Measurements from ENCODE around the gene NTRK3. TPM values are rescaled to one million over a fixed set of nuclear protein-coding genes. Genes with fewer than 3 reads are reported as not detected.

The NTRK3 gene
- total and polyA plus RNA-seq, 2 of the 8 experiments (the other 6 are each of a cell fraction or from before 2014, with no cell fraction given), result 4.5 to 6.8 TPM

DNA sequence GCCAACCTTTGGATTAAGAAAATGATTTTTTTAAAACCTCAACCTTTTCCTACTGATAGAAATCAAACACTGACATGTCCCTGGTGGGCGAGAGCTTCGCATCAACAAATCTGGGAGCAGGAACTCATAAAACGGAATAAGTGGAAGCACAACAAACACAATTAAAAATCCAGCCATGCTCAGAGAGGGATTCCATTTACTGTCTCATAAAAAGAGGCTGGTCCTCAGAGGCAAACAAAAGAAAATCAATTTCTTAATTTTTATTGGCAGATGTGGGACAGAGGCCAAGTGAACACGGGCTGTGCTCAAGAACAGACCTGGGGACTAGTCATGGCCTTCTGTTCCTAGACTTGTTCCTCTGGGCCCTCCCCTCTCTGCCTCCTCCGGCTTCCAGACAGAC lies 214.5 kb downstream of the NTRK3 start:
- H3K4me2 ChIP-seq (ENCODE audit: insufficient read depth in 1 of 2, low read depth in 2 of 2, low read length in 2 of 2), result no peak overlapping the region
- no peak overlapping the region for H3K27ac ChIP-seq (ENCODE audit: low read depth, low read length)
- H3K9me3 ChIP-seq (ENCODE audit: insufficient read depth in 2 of 2, low read depth in 1 of 2, low read length in 1 of 2), result no peaks in the 10 kb centered on the region
- no peak for DNase-seq (ENCODE audit: low read depth in 1 of 2, low spot score in 2 of 2)
- no peak overlapping the region for H3K23ac ChIP-seq (ENCODE audit: insufficient read length)
- H3K56ac ChIP-seq (replicated peaks; ENCODE audit: insufficient read length, low read depth, low read length), result no peak overlapping the region
- no peak overlapping the region for H2BK120ac ChIP-seq (replicated peaks; ENCODE audit: low read depth, low read length)
- no peaks in the 10 kb centered on the region for H3K79me2 ChIP-seq (ENCODE audit: control insufficient read depth in 1 of 2, insufficient read depth in 2 of 2, low read length in 2 of 2)
- H2BK12ac ChIP-seq (ENCODE audit: low read depth, low read length), result no peak overlapping the region
- POLR2A ChIA-PET (ENCODE audit: partially characterized antibody), result no interaction called here
- H2BK20ac ChIP-seq (ENCODE audit: low read length), result no peak overlapping the region
- H3K4me3 ChIP-seq (ENCODE audit: extremely low read depth in 1 of 4, insufficient read depth in 2 of 4, low read depth in 3 of 4, low read length in 4 of 4), result no peak overlapping the region
- no peak overlapping the region for H2BK5ac ChIP-seq (ENCODE audit: low read depth, low read length)
- H3K14ac ChIP-seq (ENCODE audit: insufficient read length), result no peak overlapping the region
- CTCF ChIA-PET (ENCODE audit: partially characterized antibody), result interaction anchor here (1.0 kb wide), 1 partner anchor 14 kb away, joined by 4 read pairs; no protein-coding TSS in a partner anchor
- no peak overlapping the region for H4K5ac ChIP-seq (ENCODE audit: insufficient read length, low read depth, low read length)
- no peak overlapping the region for H2AK5ac ChIP-seq (ENCODE audit: low read depth, low read length)
- no peak for FAIRE-seq
- no peaks in the 10 kb centered on the region for H3K36me3 ChIP-seq (ENCODE audit: control insufficient read depth in 2 of 4, insufficient read depth in 4 of 4, low read length in 3 of 4)
- H3K4me1 ChIP-seq (replicated peaks in 1 of 4; ENCODE audit: control insufficient read depth in 3 of 4, insufficient read depth in 4 of 4, low read length in 3 of 4), result peaks cover 2 to 4% (median 3%) of the 10 kb centered on the region in 4 experiments; a peak in 5 of 7 replicates
- no peak overlapping the region for H4K8ac ChIP-seq (ENCODE audit: extremely low read depth, insufficient read depth, low read length)
- H3K9ac ChIP-seq (replicated peaks in 1 of 4; ENCODE audit: extremely low read depth in 1 of 4, low read depth in 3 of 4, low read length in 3 of 4), result no peak overlapping the region
- TF ChIP-seq BRCA1 (IDR thresholded peaks at IDR 0.05; ENCODE audit: low read depth, low read length), result no peak
- no peak for TF ChIP-seq EZH2 (IDR thresholded peaks at IDR 0.05; ENCODE audit: low read depth, low read length, severe bottlenecking)
- TF ChIP-seq JUND (IDR thresholded peaks at IDR 0.05; ENCODE audit: low read length), result no peak
- no peak for TF ChIP-seq RXRA (IDR thresholded peaks at IDR 0.05; ENCODE audit: insufficient read depth, low read depth, low read length)
- no peak for TF ChIP-seq RBBP5 (IDR thresholded peaks at IDR 0.05; ENCODE audit: borderline replicate concordance, low read depth, low read length)
- no peak for TF ChIP-seq NANOG (IDR thresholded peaks at IDR 0.05; ENCODE audit: insufficient read depth, low read depth, low read length, poor library complexity, severe bottlenecking)
- no peak for TF ChIP-seq BCL11A (IDR thresholded peaks at IDR 0.05; ENCODE audit: low read depth in 2 of 2, low read length in 2 of 2)
- no peak overlapping the region for H3K4ac ChIP-seq (replicated peaks; ENCODE audit: insufficient read length, low read depth, low read length)
- no peak overlapping the region for H2BK15ac ChIP-seq (ENCODE audit: low read length)
- no peaks in the 10 kb centered on the region for H3K23me2 ChIP-seq (ENCODE audit: low read depth, low read length)
- 91% methylated on average over 5 of the region's 5 CpGs; no CpG with 5 or more reads in 1 of the 2 experiments for WGBS, 2 experiments (ENCODE audit: extremely low coverage in 1 of 2, insufficient coverage in 1 of 2, insufficient read length in 1 of 2, insufficient replicate concordance in 2 of 2, low coverage in 1 of 2, low lambda C conversion rate in 2 of 2, missing lambda C conversion rate in 1 of 2)
- no peak overlapping the region for H3K18ac ChIP-seq (ENCODE audit: extremely low read depth, low read length)
- H3K27me3 ChIP-seq (replicated peaks in 1 of 4; ENCODE audit: control insufficient read depth in 3 of 4, extremely low read depth in 1 of 4, insufficient read depth in 3 of 4, low read length in 3 of 4), result 0 out of 7 replicates have a peak, but pooled peaks cover 0 to 3% (median 0%) of the 10 kb centered on the region in 4 experiments
- no peak overlapping the region for H4K91ac ChIP-seq (replicated peaks; ENCODE audit: insufficient read length, low read length)
- no peaks in the 10 kb centered on the region for H3K79me1 ChIP-seq (ENCODE audit: low read depth, low read length)
- H2AFZ ChIP-seq (ENCODE audit: low read length), result no peak overlapping the region
- H4K20me1 ChIP-seq (replicated peaks in 1 of 2; ENCODE audit: control insufficient read depth in 1 of 2, insufficient read depth in 2 of 2, low read length in 2 of 2), result no peaks in the 10 kb centered on the region
